NCI-H748 (cell line): Measurements from ENCODE around the gene NPY5R.
A peak's percentile ranks its signal among the peaks of the same experiment; 100 is the strongest.

ENCODE experiments used
- DNase-seq: peaks from one replicate; lab custom pipeline; 2025; ENCODE audit not compliant: unreplicated experiment; lab: John Stamatoyannopoulos, UW

Gene NPY5R

GRCh38 chr4:163343604-163344146, at the start of gene NPY5R:
Gene NPY5R (plus strand): TSS chr4:163343892. CDS start chr4:163350274, 6,382 bp downstream.
- peak; percentile 2 for DNase-seq

- DNase-seq, result no peak
These were observed 48.6 kb upstream of the NPY5R start for GRCh38 chr4:163295138-163295537.

- no peak for DNase-seq
These were observed 43.2 kb upstream of the NPY5R start for GRCh38 chr4:163300445-163300844.

- DNase-seq, result no peak
These were observed 40.6 kb upstream of the NPY5R start for GRCh38 chr4:163303069-163303468.

- no peak for DNase-seq
These were observed 34.2 kb upstream of the NPY5R start for GRCh38 chr4:163309466-163309865.

- no peak for DNase-seq
These were observed 26.6 kb upstream of the NPY5R start for GRCh38 chr4:163317110-163317509.

GRCh38 chr4:163330916-163331628, 12.6 kb upstream of the NPY5R start:
- DNase-seq, result no peak

- no peak for DNase-seq
These were observed 11.9 kb upstream of the NPY5R start for GRCh38 chr4:163331629-163332376.

- DNase-seq, result peak; percentile 70
These were observed 10.9 kb upstream of the NPY5R start, which contains the start of gene NPY1R for GRCh38 chr4:163332526-163333406. Gene NPY1R (minus strand): TSS chr4:163332596. CDS start chr4:163326554, 6,042 bp downstream.

GRCh38 chr4:163335384-163335783, 8.3 kb upstream of the NPY5R start:
- no peak for DNase-seq

- peak; percentile 44 for DNase-seq
These were observed 744 bp downstream of the NPY5R start for GRCh38 chr4:163344147-163345125.

GRCh38 chr4:163350672-163351071, 7.0 kb downstream of the NPY5R start:
- no peak for DNase-seq

GRCh38 chr4:163353054-163353453, 9.4 kb downstream of the NPY5R start:
- DNase-seq, result no peak

GRCh38 chr4:163356104-163356503, 12.4 kb downstream of the NPY5R start:
- DNase-seq, result no peak

- DNase-seq, result no peak
These were observed 24.0 kb downstream of the NPY5R start for GRCh38 chr4:163367651-163368050.

GRCh38 chr4:163372029-163372428, 28.3 kb downstream of the NPY5R start:
- no peak for DNase-seq

- no peak for DNase-seq
These were observed 35.0 kb downstream of the NPY5R start for GRCh38 chr4:163378661-163379060.

- no peak for DNase-seq
These were observed 37.0 kb downstream of the NPY5R start for GRCh38 chr4:163380703-163381102.

GRCh38 chr4:163382178-163382869, 38.6 kb downstream of the NPY5R start:
- DNase-seq, result peak; percentile 4
